HG03139 (cell line): ENCODE data around the gene TBK1.

ENCODE experiments used
- ATAC-seq: cut with Tn5 transposase; IDR thresholded peaks from one replicate; pipeline ENCODE4 v1.9.1; 2021; ENCODE audit not compliant: unreplicated experiment

The TBK1 gene

DNA sequence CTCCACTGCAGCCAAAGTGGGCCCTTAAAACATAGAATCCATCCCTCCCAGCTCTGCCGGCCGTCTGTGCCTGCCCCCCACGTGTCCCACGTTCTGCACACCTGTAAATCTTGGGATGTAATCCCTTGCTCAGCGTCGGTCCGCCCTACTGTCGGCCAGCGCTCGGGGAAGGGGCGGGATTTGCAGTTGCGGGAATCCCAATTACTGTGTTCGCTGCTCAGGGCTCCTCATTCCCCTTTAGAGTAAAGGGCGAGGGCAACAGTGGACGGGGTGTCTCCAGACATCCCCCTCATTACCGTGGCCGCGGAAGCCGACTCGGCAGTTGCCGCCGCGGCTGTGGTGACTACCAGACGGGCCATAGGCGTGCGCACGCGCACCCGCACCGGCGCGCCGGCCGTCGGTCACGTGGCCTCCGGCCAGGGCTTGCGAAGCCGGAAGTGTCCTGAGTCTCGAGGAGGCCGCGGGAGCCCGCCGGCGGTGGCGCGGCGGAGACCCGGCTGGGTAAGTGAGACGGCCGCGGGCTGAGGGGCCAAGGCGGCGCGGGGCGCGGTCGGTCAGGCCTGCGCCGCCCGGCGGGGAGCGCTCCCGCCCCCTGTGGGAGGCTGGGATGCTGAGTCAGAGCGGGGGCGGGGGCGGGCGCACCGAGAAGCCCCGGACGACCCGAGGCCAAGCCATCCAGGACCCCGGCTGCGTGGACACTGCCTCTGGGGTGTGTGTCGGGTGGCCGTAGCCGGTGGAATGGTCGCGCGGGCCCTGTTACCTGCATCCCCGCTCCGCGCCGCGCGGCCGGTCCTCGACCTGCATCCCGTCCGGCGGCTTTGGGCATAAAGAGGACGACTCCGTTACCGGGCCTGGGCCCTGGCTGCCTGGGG, at the start of gene TBK1:
Gene TBK1, plus strand, starts transcription at position 434 of the 872 bp plus-strand sequence. CDS start 3,751 bp downstream, outside the sequence.
- peak; percentile 83 for ATAC-seq

DNA sequence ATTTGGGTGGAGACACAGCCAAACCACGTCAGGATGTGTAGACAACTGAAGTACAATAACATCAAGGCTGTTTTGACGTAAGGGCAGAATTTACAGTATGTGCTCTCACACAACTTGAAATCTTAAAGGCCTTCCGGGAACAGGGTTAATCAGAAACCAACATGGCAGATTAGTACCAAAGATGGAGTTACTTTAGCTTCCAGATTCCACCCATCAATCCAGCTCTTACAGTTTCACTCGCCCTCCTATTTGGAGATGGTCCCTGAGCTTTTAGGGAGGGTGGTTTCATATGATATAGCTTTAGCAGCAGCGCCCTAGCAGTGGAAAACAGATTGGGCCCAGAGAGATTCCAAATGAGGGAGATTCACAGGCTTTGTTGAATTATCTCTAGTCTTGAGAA, 49.7 kb upstream of the TBK1 start:
- ATAC-seq = no peak

GRCh38 chr12:64403707-64404469, 48.0 kb upstream of the TBK1 start, which contains the start of gene XPOT:
TSS of gene XPOT (plus strand) at chr12:64404392. CDS start at chr12:64410036, 5,644 bp downstream.
- ATAC-seq = peak; percentile 97

GRCh38 chr12:64404470-64405256, 47.3 kb upstream of the TBK1 start:
- peak; percentile 21 for ATAC-seq

- ATAC-seq = no peak
These were observed 44.3 kb upstream of the TBK1 start for GRCh38 chr12:64407342-64408223.

DNA sequence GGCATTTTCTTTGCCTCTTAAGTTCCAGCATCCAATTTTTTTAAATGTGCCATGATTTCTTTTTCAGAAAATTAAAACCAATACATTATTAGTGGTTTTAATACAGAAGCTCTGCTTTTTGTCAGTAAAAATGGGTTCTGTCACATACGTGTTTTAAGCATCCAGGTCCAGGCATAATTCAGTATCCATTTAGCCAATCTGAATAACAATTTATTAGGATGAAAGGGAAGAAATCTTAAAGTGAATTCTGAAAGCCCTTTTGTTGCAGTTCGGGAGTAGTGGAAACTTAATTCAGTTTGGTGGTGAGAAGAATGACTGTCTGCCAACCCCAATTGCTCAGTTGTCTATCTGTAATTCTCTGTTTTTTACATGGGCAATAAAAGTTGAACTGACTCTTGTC, 40.5 kb upstream of the TBK1 start:
- ATAC-seq = no peak

DNA sequence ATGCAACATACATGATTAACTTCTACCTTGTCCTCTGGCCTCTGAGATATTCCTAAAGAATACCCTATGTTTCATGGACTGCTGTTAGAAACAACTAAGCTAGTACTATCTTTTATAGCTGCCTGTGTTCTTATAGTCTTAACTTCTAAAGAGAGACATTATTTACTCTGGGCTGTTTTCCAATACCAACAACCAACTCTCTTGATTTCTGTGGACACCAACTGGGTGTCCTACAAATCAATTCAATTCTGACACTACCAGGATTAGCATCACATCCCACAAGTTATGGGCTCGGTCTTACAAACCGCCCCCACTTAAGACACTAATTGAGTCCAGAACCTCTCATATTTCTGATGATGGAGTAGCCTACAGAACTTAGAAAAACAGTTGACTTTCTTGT, 39.5 kb upstream of the TBK1 start:
- ATAC-seq = no peak

DNA sequence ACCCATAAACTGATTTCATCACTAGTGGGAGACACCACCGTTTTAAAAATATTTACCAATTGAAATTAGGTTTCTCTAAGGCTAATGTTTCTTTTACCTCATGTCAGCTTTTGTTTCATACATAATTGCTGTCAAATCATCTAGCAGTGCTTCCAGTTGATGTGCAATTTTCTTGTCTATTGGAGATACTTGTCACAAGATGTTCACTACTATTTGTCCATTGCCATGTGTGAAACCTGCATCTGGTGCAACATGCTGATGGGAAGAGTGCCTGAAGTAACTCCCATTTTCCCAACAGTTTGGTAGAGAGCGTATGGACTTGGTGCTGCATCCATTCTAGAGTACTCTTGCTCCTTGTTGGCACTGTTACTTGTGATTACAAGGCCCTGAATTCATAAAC, 38.0 kb upstream of the TBK1 start:
- ATAC-seq = no peak

DNA sequence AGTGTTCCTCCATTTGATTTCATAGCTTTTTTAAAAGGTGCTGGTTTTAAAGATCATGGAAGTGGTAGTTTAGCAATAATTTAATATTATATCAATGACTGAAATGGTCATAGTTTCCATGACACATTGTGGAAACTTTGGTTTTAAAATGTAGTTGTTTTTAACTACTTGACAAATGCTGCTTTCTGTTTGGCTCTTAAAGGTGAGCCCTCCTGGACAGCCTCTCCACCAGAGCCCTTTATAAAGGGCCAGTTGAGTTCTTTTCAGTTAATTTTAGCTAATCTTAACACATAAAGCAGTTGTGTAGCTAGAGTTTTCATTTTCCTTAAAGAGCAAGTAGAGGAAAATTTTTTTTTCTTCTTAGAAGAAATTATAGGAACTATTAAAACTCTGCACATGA, 33.7 kb upstream of the TBK1 start:
- no peak for ATAC-seq

DNA sequence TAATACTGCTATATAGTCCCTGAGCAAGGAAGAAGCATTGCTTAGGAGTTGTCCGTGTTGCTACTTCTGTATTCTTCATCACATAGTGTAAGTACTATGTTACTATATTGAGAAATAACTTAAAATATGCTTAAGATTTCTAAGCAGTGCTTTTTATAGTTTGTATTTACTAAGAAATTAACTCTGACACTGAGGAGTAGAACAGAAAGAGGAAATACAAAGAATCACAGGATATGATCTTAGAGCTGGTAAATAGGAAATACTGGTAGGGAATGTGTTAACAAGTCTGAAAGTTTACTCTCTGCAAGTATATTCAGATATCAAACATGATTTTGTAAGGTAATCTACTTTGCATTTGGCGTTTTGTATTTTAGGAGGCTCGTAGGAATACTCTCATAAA, 32.2 kb upstream of the TBK1 start:
- ATAC-seq = no peak

- no peak for ATAC-seq
These were observed 23.9 kb upstream of the TBK1 start for GRCh38 chr12:64427988-64428387.

DNA sequence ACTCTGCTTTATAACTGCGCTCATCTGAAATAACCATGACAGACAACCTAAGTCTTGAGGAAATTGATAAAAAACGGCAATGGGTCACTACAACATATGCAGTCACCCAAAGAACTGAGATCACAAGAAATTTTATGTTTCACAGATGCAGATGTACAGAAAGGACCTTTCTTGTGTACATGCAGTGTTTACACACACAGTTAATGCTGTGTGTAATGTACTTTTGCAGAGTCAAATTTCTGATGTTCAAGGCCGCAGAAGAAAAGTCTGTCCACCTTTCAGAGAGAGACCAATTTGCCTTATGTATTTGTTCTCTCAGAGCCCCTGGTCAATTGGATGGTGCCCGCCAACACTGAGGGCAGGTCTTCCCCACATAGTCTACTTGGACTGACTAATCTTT, 23.0 kb upstream of the TBK1 start:
- no peak for ATAC-seq

DNA sequence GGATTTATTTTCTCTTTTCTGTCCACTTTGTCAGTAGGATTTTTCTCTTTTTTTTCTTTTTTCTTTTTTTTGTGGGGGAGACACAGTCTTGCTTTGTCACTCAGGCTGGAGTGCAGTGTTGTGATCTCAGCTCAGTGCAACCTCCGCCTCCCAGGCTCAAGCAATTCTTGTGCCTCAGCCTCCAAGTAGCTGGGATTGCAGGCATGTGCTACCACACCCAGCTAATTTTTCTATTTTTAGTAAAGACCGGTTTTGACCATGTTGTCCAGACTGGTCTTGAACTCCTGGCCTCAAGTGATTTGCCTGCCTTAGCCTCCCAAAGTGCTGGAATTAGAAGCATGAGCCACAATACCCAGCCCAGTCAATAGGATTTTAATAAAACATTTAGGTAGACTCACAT, 21.0 kb upstream of the TBK1 start:
- no peak for ATAC-seq

DNA sequence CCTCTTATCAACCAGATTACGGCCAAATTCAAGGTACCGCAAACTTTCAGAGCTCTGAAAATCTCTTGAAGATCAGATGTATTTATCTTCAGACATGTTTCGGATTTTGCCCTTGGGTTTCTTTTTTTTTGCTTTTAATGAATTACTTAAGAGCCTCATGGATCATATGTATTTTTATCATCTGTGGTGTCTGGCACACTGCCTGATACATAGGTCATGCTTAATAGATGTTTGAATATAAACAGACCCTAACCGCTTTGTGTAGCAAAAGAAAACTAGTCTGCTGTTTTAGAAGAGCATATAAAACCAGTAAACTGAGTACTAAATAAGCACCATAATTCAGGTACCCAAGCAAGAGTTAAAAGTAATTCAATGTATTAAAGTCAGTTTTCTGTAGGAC, 20.1 kb upstream of the TBK1 start:
- ATAC-seq = no peak

DNA sequence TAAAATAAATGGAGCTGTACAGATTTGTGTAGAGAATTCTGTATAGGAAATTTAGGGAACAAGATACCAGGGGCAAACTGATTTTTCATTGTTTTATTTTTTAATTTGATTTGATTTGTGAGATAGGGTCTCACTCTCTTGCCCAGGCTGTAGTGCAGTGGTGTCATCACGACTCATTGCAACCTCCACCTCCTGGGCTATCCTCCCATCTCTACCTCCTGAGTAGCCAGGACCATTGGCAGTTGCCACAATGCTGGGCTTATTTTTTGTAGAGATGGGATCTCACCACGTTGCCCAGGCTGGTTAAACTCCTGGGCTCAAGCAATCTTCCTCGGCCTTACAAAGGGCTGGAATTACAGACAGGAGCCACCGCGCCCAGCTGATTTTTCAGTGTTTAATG, 18.0 kb upstream of the TBK1 start:
- ATAC-seq = no peak

DNA sequence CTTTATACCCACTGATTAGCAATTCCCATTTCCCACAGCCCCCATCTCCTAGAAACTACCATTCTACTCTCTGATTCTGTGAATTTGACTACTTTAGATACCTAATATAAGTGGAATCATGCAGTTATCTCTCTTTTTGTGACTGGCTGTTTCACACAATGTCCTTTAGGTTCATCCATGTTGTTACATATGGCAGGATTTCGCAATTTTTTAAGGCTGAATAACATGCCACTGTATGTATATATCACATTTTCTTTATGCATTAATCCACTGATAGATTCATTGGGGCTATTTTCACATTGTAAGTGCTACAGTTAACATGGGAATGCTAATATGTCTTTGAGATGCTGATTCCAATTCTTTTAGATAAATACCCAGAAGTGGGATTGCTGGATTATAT, 11.8 kb upstream of the TBK1 start:
- no peak for ATAC-seq

GRCh38 chr12:64445490-64445889, 6.4 kb upstream of the TBK1 start:
- no peak for ATAC-seq

- no peak for ATAC-seq
These were observed 5.6 kb upstream of the TBK1 start for GRCh38 chr12:64446295-64446694.

GRCh38 chr12:64450057-64450640, 1.8 kb upstream of the TBK1 start:
- no peak for ATAC-seq
